ENCODE data around the gene SLAMF9.

The SLAMF9 gene

DNA sequence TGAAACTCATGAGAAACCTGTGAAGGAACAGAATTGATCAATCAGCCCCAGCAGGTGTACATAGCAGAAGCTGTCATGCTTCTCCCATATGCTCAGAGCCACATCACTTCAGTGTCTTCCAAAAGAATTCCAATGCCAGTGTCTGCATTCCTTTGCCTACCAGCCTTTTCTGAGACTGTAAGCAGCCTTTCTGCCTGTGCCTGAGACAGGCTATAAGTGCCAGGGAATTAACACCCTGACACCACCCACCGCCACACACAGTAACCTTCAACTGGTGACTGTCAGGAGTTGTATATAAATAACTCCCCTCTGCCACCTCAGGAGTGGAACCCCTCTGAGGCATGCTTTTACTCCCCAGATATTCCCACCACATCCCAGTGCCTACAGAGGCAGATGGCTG, 38.1 kb upstream of the SLAMF9 start:
- TF ChIP-seq, protein P1, sequence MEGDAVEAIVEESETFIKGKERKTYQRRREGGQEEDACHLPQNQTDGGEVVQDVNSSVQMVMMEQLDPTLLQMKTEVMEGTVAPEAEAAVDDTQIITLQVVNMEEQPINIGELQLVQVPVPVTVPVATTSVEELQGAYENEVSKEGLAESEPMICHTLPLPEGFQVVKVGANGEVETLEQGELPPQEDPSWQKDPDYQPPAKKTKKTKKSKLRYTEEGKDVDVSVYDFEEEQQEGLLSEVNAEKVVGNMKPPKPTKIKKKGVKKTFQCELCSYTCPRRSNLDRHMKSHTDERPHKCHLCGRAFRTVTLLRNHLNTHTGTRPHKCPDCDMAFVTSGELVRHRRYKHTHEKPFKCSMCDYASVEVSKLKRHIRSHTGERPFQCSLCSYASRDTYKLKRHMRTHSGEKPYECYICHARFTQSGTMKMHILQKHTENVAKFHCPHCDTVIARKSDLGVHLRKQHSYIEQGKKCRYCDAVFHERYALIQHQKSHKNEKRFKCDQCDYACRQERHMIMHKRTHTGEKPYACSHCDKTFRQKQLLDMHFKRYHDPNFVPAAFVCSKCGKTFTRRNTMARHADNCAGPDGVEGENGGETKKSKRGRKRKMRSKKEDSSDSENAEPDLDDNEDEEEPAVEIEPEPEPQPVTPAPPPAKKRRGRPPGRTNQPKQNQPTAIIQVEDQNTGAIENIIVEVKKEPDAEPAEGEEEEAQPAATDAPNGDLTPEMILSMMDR (IDR thresholded peaks at IDR 0.05; ENCODE audit: insufficient read depth, low read length, missing control alignments) = no peak
- ChIA-PET CTCF (interaction anchor here (1.6 to 11.3 kb wide), 3 partner anchors 10 to 56 kb away, joined by 4 to 164 read pairs (median 5); no protein-coding TSS in a partner anchor), POLR2A (no interaction called here)
- H3K4me3 ChIP-seq (ENCODE audit: low read depth, low read length) = no peak overlapping the region
- DNase-seq (ENCODE audit: low read depth, low spot score) = no peak

DNA sequence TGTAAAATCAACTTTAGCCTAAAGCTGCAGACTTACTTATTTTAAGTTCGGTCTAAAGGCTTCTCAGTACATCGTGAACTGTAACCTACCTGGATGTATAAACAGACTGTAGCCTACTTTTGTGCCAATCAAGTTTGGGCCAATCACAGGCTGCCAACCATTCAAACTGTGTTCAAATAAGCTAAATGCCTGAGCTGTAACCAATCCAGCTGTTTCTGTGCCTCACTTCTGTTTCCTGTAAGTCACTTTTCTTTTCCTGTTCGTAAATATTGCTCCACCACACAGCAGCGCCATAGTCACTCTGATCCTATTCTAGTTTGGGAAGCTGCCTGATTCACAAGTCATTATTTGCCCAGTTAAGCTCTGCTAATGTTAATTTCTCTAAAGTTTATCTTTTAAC, 37.5 kb upstream of the SLAMF9 start:
- POLR2A ChIA-PET = no interaction called here
- CTCF ChIA-PET = interaction anchor here (2.1 to 11.3 kb wide), 2 partner anchors 15 to 56 kb away, joined by 5 to 164 read pairs; no protein-coding TSS in a partner anchor
- TF ChIP-seq, protein P1 (IDR thresholded peaks at IDR 0.05; ENCODE audit: insufficient read depth, low read length, missing control alignments) = no peak
- no peak overlapping the region for H3K4me3 ChIP-seq (ENCODE audit: low read depth, low read length)
- DNase-seq (ENCODE audit: low read depth, low spot score) = no peak

DNA sequence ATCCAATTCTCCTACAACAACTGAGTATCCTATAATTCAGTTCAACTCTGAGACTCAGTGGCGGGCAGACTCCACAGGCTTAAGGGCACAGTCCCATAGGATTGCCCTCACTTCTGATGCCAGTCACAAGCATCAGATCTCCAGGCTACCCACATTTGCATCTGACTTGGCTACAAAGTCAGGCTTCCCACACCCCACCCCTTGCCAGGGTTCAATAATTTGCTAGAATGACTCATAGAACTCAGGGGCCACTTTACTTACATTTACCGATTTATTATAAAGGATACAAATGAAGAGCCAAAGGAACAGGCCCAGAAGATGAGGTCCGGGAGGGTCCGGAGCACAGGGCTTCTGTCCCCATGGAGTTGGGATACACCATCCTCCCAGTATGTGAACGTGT, 36.0 kb upstream of the SLAMF9 start:
- no peak overlapping the region for H3K4me3 ChIP-seq (ENCODE audit: low read depth, low read length)
- no peak for DNase-seq (ENCODE audit: low read depth, low spot score)
- TF ChIP-seq, protein P1 (IDR thresholded peaks at IDR 0.05; ENCODE audit: insufficient read depth, low read length, missing control alignments) = no peak
- ChIA-PET CTCF (interaction anchor here (0.9 to 11.3 kb wide), 4 partner anchors 12 to 54 kb away, joined by 3 to 164 read pairs (median 4); no protein-coding TSS in a partner anchor), POLR2A (no interaction called here)

DNA sequence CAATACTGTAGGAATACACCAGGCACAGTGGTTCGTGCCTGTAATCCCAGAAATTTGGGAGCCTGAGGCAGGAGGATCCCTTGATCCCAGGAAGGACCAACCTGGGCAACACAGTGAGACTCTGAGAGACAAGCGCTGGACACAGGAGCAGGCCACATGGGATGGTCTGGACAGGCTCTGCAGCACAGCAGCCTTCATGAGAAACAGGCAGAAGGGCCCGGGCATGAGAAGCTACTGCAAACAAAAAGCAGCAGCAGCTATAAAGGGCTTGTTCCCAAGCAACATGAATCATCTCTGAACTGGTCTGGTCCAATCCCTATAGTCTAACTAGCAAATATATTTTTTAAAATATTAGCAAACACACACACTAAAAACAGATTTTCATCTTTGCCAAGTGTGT, 35.5 kb upstream of the SLAMF9 start:
- ChIA-PET CTCF (interaction anchor here (0.7 to 11.3 kb wide), 5 partner anchors 12 to 99 kb away, joined by 3 to 164 read pairs (median 3); no protein-coding TSS in a partner anchor), POLR2A (interaction anchor here (0.9 kb wide), 1 partner anchor 65 kb away, joined by 3 read pairs; no protein-coding TSS in a partner anchor)
- no peak overlapping the region for H3K4me3 ChIP-seq (ENCODE audit: low read depth, low read length)
- no peak for DNase-seq (ENCODE audit: low read depth, low spot score)
- TF ChIP-seq, protein P1 (IDR thresholded peaks at IDR 0.05; ENCODE audit: insufficient read depth, low read length, missing control alignments) = no peak

DNA sequence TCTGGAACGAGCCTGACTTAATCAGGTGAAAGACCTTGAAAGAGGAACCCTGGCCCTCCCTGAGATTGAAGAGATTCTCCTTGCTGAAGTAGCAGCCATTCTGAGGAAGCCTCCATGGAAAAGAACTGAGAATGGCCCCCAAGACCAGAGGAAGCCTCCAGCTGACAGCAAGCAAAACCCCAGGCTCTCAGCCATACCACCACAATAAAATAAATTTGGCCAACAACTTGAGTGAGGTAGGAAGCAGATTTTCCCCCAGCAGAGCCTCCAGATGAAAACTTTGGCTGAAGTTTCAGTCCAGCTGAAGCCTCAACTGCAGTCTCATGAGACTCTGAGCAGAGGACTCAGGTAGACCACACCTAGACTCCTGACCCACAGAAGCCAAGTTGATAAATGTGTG, 34.0 kb upstream of the SLAMF9 start:
- ChIA-PET POLR2A (no interaction called here), CTCF (interaction anchor here (11.3 kb wide), 1 partner anchor 18 kb away, joined by 164 read pairs; no protein-coding TSS in a partner anchor)
- H3K4me3 ChIP-seq (ENCODE audit: low read depth, low read length) = no peak overlapping the region
- TF ChIP-seq, protein P1 (IDR thresholded peaks at IDR 0.05; ENCODE audit: insufficient read depth, low read length, missing control alignments) = no peak
- DNase-seq (ENCODE audit: low read depth, low spot score) = no peak

DNA sequence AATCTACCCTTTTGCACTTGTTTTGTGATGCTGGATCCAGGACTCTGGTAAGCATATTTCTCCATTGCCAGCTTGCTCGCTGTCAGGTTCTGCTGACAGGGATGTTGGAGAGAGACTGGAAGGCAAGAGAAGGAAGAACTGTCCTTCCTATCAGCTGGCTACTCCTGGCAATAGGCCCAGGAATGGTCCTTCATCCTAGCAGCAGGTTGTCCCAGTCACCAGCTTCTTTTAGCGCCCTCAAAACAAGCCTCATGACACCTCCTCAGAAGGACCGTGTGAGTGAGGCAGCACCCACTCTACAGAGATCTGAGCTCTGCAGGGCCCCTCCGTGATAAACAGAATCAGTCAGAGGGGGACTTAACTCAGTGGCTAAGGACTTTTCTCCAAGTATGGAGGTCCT, 33.1 kb upstream of the SLAMF9 start:
- TF ChIP-seq, protein P1 (IDR thresholded peaks at IDR 0.05; ENCODE audit: insufficient read depth, low read length, missing control alignments) = no peak
- POLR2A ChIA-PET = no interaction called here

More for the DNA sequence above, 33.1 kb upstream of the SLAMF9 start:
- no peak for DNase-seq (ENCODE audit: low read depth, low spot score)
- CTCF ChIA-PET = interaction anchor here (11.3 kb wide), 1 partner anchor 19 kb away, joined by 164 read pairs; no protein-coding TSS in a partner anchor
- no peak overlapping the region for H3K4me3 ChIP-seq (ENCODE audit: low read depth, low read length)
